Common myeloid progenitor, CD34-positive (primary cell): Measurements from ENCODE around the gene TRDMT1.

ENCODE experiments used
- CTCF ChIA-PET: fragments of 350-600 bp; sonication (Branson Sonifier 250); formaldehyde crosslinking; loops from one replicate; lab custom pipeline; 2021; ENCODE audit warnings: antibody characterized with exemption; lab: Charles Lee
- POLR2A ChIA-PET: fragments of 350-600 bp; sonication (Branson Sonifier 250); formaldehyde crosslinking; loops from one replicate; lab custom pipeline; 2021; ENCODE audit warnings: antibody characterized with exemption; lab: Charles Lee
- DNase-seq, 3 donors: peaks; one replicate each; pipeline versions ENCODE4 v3.0.0 to v3.0.0-alpha.2; 2013
- H3K27ac ChIP-seq, 2 experiments: 1 replicate in 1 of 2; 2 replicates in 1 of 2; pipeline ENCODE4 v1.7.0; 2013; ENCODE audit warnings: inconsistent platforms in 2 of 2, low read length in 2 of 2, mild to moderate bottlenecking in 2 of 2, low read depth in 1 of 2, moderate library complexity in 1 of 2; ENCODE audit not compliant: severe bottlenecking in 2 of 2, insufficient read depth in 1 of 2, poor library complexity in 1 of 2
- H3K27me3 ChIP-seq, 5 experiments: replicated peaks in 2 of 5; 1 replicate in 3 of 5; 2 replicates in 2 of 5; pipeline versions ENCODE4 v1.6.1 to v1.7.0; 2013; ENCODE audit warnings: low read length in 4 of 5, mild to moderate bottlenecking in 2 of 5, moderate library complexity in 2 of 5, inconsistent platforms in 1 of 5; ENCODE audit not compliant: insufficient read depth in 5 of 5, control insufficient read depth in 4 of 5
- H3K36me3 ChIP-seq, 4 experiments: 1 replicate in 2 of 4; 2 replicates in 2 of 4; pipeline versions ENCODE4 v1.6.1 to v1.7.0; 2013; ENCODE audit warnings: low read length in 3 of 4, control low read depth in 1 of 4, mild to moderate bottlenecking in 1 of 4; ENCODE audit not compliant: control insufficient read depth in 4 of 4, insufficient read depth in 4 of 4
- H3K4me1 ChIP-seq, 4 experiments: 1 replicate in 3 of 4; 2 replicates in 1 of 4; pipeline versions ENCODE4 v1.6.1 to v1.7.1; 2013; ENCODE audit warnings: low read length in 3 of 4, mild to moderate bottlenecking in 3 of 4, control low read depth in 1 of 4, inconsistent platforms in 1 of 4, moderate library complexity in 1 of 4; ENCODE audit not compliant: control insufficient read depth in 4 of 4, insufficient read depth in 4 of 4; ENCODE audit errors: control extremely low read depth in 1 of 4
- H3K4me3 ChIP-seq, 7 experiments: 1 replicate in 4 of 7; 2 replicates in 3 of 7; pipeline versions ENCODE4 v1.5.1 to v1.7.0; 2013; ENCODE audit warnings: mild to moderate bottlenecking in 7 of 7, low read length in 6 of 7, moderate library complexity in 6 of 7, inconsistent platforms in 2 of 7, low read depth in 2 of 7, control low read depth in 1 of 7; ENCODE audit not compliant: insufficient read depth in 4 of 7, control insufficient read depth in 1 of 7; ENCODE audit errors: extremely low read depth in 1 of 7
- H3K9me3 ChIP-seq, 5 experiments: 1 replicate in 4 of 5; 2 replicates in 1 of 5; pipeline versions ENCODE4 v1.6.1 to v1.7.1; 2013; ENCODE audit warnings: low read length in 4 of 5, mild to moderate bottlenecking in 2 of 5, inconsistent platforms in 1 of 5, low read depth in 1 of 5, moderate library complexity in 1 of 5; ENCODE audit not compliant: control insufficient read depth in 4 of 5, insufficient read depth in 2 of 5; ENCODE audit errors: control extremely low read depth in 1 of 5
- WGBS: methylation state at CpG from one replicate; pipeline ENCODE4 v1.1.5; 2013; ENCODE audit not compliant: insufficient coverage; 5-methylcytosine and 5-hydroxymethylcytosine counted together

Gene TRDMT1

DNA sequence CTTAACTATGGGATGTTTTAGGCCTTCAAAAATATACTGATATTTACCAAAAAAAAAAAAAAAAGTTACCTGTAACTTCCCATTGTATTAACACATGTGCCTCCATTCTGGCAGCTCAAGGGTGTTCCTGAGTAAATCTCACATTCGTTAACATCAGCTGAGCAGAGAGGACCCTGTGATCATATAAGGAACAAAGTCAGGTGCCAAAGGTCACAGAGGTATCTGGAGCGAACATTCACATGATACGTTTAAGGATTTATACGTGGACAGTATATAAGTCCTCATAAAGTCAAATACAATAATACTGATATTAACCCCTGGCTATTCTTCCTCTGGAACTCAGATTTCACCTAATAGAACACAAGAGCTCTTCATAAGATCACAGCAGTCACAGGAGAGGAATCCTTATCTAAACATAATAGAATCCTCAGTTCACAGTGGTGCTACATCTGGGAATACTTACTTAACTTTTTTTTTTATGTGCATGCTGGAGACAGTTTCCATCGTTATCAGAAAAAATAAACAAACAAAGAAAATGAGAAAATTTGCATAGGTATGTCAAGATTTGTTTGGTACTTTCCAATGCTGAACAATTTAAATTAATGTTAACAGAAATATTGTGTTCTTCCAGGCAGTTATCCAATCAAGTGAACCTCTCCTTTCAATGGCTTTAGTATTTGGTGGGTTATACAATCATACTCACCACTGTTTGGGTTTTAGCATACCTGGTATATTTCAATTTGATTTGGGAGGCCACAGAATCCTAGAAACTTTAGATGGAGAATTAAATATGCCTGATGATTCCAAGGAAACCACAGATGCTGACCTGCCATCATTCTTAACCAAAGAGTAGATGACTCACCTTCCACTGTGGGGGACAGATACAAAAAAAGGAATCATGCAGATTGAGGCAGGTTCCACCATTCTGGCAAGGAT lies 78.5 kb downstream of the TRDMT1 start:
- Histone ChIP-seq H3K9me3 (no peaks in the 10 kb centered on the region), H3K27me3 (no peaks in the 10 kb centered on the region), H3K4me3 (no peak overlapping the region), H3K4me1 (no peaks in the 10 kb centered on the region), H3K36me3 (peaks cover 0 to 3% (median 0%) of the 10 kb centered on the region in 4 experiments), H3K27ac (no peak overlapping the region)
- ChIA-PET POLR2A (no interaction called here), CTCF (interaction anchor here (1.0 to 1.4 kb wide), 2 partner anchors 9 to 52 kb away, joined by 3 to 4 read pairs; no protein-coding TSS in a partner anchor)
- DNase-seq = no peak
- 100% methylated on average over 4 of the region's 5 CpGs for WGBS

DNA sequence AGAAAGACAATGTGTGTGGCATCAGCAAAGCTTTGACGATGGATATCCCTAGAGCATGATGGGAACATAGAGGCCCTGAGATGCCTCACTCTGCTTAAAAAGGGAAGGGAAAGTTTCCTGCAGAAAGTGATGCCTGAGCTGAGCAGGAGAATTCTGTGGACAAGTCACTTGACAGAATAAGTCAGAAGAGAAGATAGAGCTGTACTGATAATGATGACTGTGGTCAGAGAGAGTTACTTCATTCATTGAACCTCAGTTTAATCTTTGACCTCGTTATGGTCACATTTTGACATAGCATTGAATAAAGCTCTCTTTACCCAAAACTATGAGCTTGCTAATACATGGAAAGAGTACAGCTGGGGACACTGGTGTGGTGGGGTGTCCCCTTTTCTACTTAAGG lies 79.4 kb downstream of the TRDMT1 start:
- DNase-seq = no peak
- CTCF ChIA-PET = interaction anchor here (1.0 to 1.4 kb wide), 2 partner anchors 10 to 53 kb away, joined by 3 to 4 read pairs; no protein-coding TSS in a partner anchor
- Histone ChIP-seq H3K4me3 (no peak overlapping the region), H3K27me3 (no peaks in the 10 kb centered on the region), H3K9me3 (no peaks in the 10 kb centered on the region), H3K4me1 (no peaks in the 10 kb centered on the region), H3K27ac (no peak overlapping the region), H3K36me3 (peaks cover 0 to 3% (median 0%) of the 10 kb centered on the region in 4 experiments)
- POLR2A ChIA-PET = no interaction called here
- WGBS = 100% methylated on average over 1 of the region's 2 CpGs

DNA sequence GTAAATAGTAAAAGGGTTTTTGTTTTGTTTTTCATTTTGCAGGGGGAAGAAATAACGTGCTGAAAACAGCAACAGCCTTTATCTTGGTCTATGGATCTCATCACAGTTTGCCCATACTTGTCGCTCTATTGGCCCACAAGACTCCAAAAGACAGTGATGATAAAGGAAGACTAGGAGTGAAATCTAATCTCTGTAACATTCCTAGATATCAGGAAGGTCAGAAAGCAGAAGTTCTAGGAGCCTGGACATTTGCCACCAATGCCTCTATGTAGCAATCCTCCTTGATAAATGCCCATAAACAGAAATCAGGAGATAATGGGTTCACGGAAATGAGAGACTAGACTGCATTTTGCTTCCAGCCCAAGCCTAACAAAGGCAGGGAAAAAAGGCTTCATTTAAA lies 80.8 kb downstream of the TRDMT1 start:
- H3K9me3 ChIP-seq = no peaks in the 10 kb centered on the region
- H3K4me3 ChIP-seq = no peak overlapping the region
- H3K36me3 ChIP-seq = peaks cover 0 to 3% (median 0%) of the 10 kb centered on the region in 4 experiments
- ChIA-PET CTCF (interaction anchor here (0.6 kb wide), 1 partner anchor 143 kb away, joined by 3 read pairs; no protein-coding TSS in a partner anchor), POLR2A (no interaction called here)
- no peak overlapping the region for H3K27ac ChIP-seq
- DNase-seq = no peak
- H3K4me1 ChIP-seq = no peaks in the 10 kb centered on the region
- 88% methylated on average over 3 of the region's 3 CpGs for WGBS
- H3K27me3 ChIP-seq = no peaks in the 10 kb centered on the region

DNA sequence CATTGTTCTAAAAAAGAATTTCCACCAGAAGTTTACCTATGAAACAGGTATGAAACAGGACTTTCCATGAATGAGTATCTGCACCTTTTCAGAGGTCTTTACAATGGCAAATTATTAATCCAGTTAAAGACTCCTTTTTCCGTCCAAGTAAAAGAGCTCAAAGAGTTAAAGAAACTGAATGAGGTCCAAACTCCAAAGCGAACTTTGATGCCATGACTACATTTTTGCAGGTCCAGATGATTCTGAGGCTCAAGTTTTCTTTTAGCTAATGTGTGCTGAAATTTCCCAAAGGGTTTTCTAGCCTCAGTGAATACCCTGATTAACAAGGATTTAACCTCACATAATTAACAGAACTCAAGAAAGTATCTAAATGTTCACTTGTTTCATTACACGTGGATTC lies 81.6 kb downstream of the TRDMT1 start:
- no peak for DNase-seq
- Histone ChIP-seq H3K27ac (no peak overlapping the region), H3K4me1 (no peaks in the 10 kb centered on the region), H3K27me3 (no peaks in the 10 kb centered on the region), H3K36me3 (peaks cover 0 to 3% (median 0%) of the 10 kb centered on the region in 4 experiments), H3K4me3 (no peak overlapping the region), H3K9me3 (no peaks in the 10 kb centered on the region)
- CTCF ChIA-PET = interaction anchor here (0.6 kb wide), 1 partner anchor 144 kb away, joined by 3 read pairs; no protein-coding TSS in a partner anchor
- WGBS = 100% methylated on average over 2 of the region's 3 CpGs
- POLR2A ChIA-PET = no interaction called here

DNA sequence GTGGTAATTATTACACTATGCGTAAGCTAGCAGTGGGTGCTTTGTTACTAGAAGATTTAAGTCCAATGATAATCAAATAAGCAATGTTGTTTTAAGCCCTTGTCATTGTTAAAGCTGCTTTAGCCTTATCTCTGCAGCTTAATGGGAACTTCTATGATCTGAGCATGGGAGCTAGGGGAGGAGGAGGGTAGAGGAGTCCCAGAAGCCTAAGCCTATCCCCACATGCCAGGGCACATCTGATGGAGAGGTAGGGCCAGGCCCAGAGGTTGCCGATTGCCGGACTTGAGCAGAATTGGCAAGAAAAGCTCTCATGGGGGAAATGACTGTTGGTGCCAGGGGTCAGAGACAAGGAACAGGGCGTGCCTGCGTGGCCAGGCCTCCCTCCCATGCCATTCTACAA lies 85.3 kb downstream of the TRDMT1 start:
- Histone ChIP-seq H3K4me1 (no peaks in the 10 kb centered on the region), H3K36me3 (no peaks in the 10 kb centered on the region), H3K27ac (no peak overlapping the region), H3K4me3 (no peak overlapping the region), H3K9me3 (no peaks in the 10 kb centered on the region), H3K27me3 (no peaks in the 10 kb centered on the region)
- ChIA-PET CTCF (interaction anchor here (1.1 to 1.5 kb wide), 2 partner anchors 12 to 15 kb away, joined by 3 read pairs; no protein-coding TSS in a partner anchor), POLR2A (no interaction called here)
- no peak for DNase-seq
- 90% methylated on average over 4 of the region's 5 CpGs for WGBS

DNA sequence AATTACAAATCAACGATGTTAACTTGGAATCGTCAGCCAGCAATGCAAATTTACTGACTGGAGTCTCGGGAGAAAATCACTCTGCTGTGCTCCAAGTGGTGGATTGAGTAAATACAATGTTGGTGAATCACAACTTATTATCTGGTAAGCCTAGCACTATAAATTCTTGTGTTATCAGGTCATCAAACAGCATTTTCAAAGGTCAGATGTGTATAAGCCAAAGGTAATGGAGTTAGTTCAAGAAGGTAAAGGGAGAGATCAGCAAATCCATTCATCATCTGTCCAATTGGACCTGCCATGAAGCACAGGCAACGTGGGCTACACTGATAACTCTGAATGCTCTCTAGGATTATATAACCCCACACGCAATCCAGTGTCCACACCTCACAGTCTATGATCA lies 85.8 kb downstream of the TRDMT1 start:
- no peaks in the 10 kb centered on the region for H3K9me3 ChIP-seq
- no peak for DNase-seq
- POLR2A ChIA-PET = no interaction called here

More for the DNA sequence above, 85.8 kb downstream of the TRDMT1 start:
- no peaks in the 10 kb centered on the region for H3K27me3 ChIP-seq
- no peaks in the 10 kb centered on the region for H3K36me3 ChIP-seq
- no peaks in the 10 kb centered on the region for H3K4me1 ChIP-seq
- H3K27ac ChIP-seq = no peak overlapping the region
- CTCF ChIA-PET = interaction anchor here (1.1 to 1.5 kb wide), 2 partner anchors 12 to 16 kb away, joined by 3 read pairs; no protein-coding TSS in a partner anchor
- WGBS = 100% methylated on average over 1 of the region's 5 CpGs
- no peak overlapping the region for H3K4me3 ChIP-seq
